DND-41 (cell line): Measurements from ENCODE around the gene DENND10.

ENCODE experiments used
- EZH2 ChIP-seq: IDR thresholded peaks from 3 replicates; pipeline ENCODE4 v1.6.1; 2012; ENCODE audit warnings: borderline replicate concordance, low read depth, mild to moderate bottlenecking, moderate library complexity, low read length, inconsistent platforms; ENCODE audit not compliant: severe bottlenecking
- TF ChIP-seq, protein P1 (sequence below): IDR thresholded peaks from 2 replicates; pipeline ENCODE4 v1.5.1; 2012; ENCODE audit warnings: borderline replicate concordance, low read length, moderate library complexity, mild to moderate bottlenecking; ENCODE audit not compliant: poor library complexity, severe bottlenecking; ENCODE audit errors: extremely low read depth

DNA sequence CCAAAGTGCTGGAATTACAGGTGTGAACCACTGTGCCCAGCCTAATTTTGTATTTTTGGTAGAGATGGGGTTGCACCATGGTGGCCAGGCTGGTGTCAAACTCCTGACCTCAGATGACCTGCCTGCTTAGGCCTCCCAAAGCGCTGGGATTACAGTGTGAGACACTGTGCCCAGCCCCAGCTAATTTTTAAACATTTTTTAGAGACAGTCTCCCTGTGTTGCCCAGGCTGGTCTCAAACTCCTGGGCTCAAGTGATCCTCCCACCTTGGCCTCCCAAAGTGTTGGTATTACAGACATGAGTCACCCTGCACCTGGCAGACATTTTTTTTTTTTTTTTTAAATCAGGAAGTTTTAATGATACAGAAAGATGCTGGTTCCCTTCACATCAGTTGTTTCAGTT is 15.5 kb downstream of the DENND10 start:
- TF ChIP-seq, protein P1, sequence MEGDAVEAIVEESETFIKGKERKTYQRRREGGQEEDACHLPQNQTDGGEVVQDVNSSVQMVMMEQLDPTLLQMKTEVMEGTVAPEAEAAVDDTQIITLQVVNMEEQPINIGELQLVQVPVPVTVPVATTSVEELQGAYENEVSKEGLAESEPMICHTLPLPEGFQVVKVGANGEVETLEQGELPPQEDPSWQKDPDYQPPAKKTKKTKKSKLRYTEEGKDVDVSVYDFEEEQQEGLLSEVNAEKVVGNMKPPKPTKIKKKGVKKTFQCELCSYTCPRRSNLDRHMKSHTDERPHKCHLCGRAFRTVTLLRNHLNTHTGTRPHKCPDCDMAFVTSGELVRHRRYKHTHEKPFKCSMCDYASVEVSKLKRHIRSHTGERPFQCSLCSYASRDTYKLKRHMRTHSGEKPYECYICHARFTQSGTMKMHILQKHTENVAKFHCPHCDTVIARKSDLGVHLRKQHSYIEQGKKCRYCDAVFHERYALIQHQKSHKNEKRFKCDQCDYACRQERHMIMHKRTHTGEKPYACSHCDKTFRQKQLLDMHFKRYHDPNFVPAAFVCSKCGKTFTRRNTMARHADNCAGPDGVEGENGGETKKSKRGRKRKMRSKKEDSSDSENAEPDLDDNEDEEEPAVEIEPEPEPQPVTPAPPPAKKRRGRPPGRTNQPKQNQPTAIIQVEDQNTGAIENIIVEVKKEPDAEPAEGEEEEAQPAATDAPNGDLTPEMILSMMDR: no peak
- TF ChIP-seq EZH2: no peak
